H1 (cell line): ENCODE data around the gene IFT80. TPM values are rescaled to one million over a fixed set of nuclear protein-coding genes. Genes with fewer than 3 reads are reported as not detected.

Experiments used
- CBX5 ChIP-seq: fragments of 300-800, 300-1000 bp; sonication (generic); IDR thresholded peaks from 2 replicates; pipeline ENCODE4 v1.7.1; 2016; ENCODE audit warnings: antibody characterized with exemption, low read length, low read depth
- CBX8 ChIP-seq: fragments of 300-800, 300-1000 bp; sonication (generic); IDR thresholded peaks from 2 replicates; pipeline ENCODE4 v1.7.1; 2016; ENCODE audit warnings: low read depth, low read length, borderline replicate concordance
- CREB1 ChIP-seq: IDR thresholded peaks from 2 replicates; pipeline ENCODE4 v1.6.1; 2012; ENCODE audit warnings: inconsistent platforms
- EGR1 ChIP-seq: IDR thresholded peaks from 2 replicates; pipeline ENCODE4 v1.6.1; 2011; ENCODE audit warnings: low read depth, low read length, borderline replicate concordance
- HDAC2 ChIP-seq, 2 experiments: fragments of 300-600 bp in 1 of 2; sonication (generic) in 1 of 2; IDR thresholded peaks; 2 replicates each; pipeline ENCODE4 v1.6.1; 2011 to 2012; ENCODE audit warnings: low read depth in 2 of 2, low read length in 2 of 2, mild to moderate bottlenecking in 2 of 2, moderate library complexity in 2 of 2, borderline replicate concordance in 1 of 2, inconsistent platforms in 1 of 2
- POU5F1 ChIP-seq: IDR thresholded peaks from 2 replicates; pipeline ENCODE4 v1.6.1; 2011; ENCODE audit warnings: low read depth, mild to moderate bottlenecking, low read length, moderate library complexity
- RBBP5 ChIP-seq: IDR thresholded peaks from 2 replicates; pipeline ENCODE4 v1.7.1; 2012; ENCODE audit warnings: low read depth, mild to moderate bottlenecking, inconsistent platforms, low read length, moderate library complexity, borderline replicate concordance
- polyA plus RNA-seq, 7 experiments: library from polyadenylated mRNA; depleted of rRNA in 3 of 7; stranded (reverse) in 5 of 7; unstranded in 2 of 7; fragments of >200 nt in 5 of 7; fragments of 200-250 nt in 2 of 7; gene quantifications; 1 replicate in 5 of 7; 2 replicates in 1 of 7; 4 replicates in 1 of 7; pipeline versions ENCODE4 v1.2.1 to v1.2.3, GENCODE V29; 2011 to 2013; ENCODE audit warnings: missing spikeins in 2 of 7, mixed read lengths in 2 of 7
- total RNA-seq: library from RNA; stranded (reverse); fragmentation: NEBNext Ultra II Directional; extraction: Animal tissue kit (Norgen Biotek cat#: 25700); gene quantifications from 2 replicates; pipeline ENCODE4 v1.2.1, GENCODE V29; 2021
- TF ChIP-seq, protein P1 (sequence below): fragments of 300-600 bp; sonication (generic); IDR thresholded peaks from 2 replicates; pipeline ENCODE4 v1.7.1; 2012; ENCODE audit warnings: low read length, moderate library complexity, mild to moderate bottlenecking, inconsistent platforms; ENCODE audit not compliant: insufficient replicate concordance
- TF ChIP-seq, protein P2 (sequence below), 3 experiments: IDR thresholded peaks; 1 replicate in 2 of 3; 2 replicates in 1 of 3; pipeline versions ENCODE4 v1.5.1 to v1.6.1; 2011; ENCODE audit warnings: low read length in 3 of 3, mild to moderate bottlenecking in 3 of 3, inconsistent platforms in 2 of 3, low read depth in 1 of 3, moderate library complexity in 1 of 3; ENCODE audit not compliant: insufficient read depth in 1 of 3; ENCODE audit errors: control extremely low read depth in 1 of 3

IFT80 gene
- total and polyA plus RNA-seq, 2 of the 8 experiments (the other 6 are each of a cell fraction or from before 2014, with no cell fraction given) = 7.2 to 25.9 TPM

- TF ChIP-seq, protein P1, sequence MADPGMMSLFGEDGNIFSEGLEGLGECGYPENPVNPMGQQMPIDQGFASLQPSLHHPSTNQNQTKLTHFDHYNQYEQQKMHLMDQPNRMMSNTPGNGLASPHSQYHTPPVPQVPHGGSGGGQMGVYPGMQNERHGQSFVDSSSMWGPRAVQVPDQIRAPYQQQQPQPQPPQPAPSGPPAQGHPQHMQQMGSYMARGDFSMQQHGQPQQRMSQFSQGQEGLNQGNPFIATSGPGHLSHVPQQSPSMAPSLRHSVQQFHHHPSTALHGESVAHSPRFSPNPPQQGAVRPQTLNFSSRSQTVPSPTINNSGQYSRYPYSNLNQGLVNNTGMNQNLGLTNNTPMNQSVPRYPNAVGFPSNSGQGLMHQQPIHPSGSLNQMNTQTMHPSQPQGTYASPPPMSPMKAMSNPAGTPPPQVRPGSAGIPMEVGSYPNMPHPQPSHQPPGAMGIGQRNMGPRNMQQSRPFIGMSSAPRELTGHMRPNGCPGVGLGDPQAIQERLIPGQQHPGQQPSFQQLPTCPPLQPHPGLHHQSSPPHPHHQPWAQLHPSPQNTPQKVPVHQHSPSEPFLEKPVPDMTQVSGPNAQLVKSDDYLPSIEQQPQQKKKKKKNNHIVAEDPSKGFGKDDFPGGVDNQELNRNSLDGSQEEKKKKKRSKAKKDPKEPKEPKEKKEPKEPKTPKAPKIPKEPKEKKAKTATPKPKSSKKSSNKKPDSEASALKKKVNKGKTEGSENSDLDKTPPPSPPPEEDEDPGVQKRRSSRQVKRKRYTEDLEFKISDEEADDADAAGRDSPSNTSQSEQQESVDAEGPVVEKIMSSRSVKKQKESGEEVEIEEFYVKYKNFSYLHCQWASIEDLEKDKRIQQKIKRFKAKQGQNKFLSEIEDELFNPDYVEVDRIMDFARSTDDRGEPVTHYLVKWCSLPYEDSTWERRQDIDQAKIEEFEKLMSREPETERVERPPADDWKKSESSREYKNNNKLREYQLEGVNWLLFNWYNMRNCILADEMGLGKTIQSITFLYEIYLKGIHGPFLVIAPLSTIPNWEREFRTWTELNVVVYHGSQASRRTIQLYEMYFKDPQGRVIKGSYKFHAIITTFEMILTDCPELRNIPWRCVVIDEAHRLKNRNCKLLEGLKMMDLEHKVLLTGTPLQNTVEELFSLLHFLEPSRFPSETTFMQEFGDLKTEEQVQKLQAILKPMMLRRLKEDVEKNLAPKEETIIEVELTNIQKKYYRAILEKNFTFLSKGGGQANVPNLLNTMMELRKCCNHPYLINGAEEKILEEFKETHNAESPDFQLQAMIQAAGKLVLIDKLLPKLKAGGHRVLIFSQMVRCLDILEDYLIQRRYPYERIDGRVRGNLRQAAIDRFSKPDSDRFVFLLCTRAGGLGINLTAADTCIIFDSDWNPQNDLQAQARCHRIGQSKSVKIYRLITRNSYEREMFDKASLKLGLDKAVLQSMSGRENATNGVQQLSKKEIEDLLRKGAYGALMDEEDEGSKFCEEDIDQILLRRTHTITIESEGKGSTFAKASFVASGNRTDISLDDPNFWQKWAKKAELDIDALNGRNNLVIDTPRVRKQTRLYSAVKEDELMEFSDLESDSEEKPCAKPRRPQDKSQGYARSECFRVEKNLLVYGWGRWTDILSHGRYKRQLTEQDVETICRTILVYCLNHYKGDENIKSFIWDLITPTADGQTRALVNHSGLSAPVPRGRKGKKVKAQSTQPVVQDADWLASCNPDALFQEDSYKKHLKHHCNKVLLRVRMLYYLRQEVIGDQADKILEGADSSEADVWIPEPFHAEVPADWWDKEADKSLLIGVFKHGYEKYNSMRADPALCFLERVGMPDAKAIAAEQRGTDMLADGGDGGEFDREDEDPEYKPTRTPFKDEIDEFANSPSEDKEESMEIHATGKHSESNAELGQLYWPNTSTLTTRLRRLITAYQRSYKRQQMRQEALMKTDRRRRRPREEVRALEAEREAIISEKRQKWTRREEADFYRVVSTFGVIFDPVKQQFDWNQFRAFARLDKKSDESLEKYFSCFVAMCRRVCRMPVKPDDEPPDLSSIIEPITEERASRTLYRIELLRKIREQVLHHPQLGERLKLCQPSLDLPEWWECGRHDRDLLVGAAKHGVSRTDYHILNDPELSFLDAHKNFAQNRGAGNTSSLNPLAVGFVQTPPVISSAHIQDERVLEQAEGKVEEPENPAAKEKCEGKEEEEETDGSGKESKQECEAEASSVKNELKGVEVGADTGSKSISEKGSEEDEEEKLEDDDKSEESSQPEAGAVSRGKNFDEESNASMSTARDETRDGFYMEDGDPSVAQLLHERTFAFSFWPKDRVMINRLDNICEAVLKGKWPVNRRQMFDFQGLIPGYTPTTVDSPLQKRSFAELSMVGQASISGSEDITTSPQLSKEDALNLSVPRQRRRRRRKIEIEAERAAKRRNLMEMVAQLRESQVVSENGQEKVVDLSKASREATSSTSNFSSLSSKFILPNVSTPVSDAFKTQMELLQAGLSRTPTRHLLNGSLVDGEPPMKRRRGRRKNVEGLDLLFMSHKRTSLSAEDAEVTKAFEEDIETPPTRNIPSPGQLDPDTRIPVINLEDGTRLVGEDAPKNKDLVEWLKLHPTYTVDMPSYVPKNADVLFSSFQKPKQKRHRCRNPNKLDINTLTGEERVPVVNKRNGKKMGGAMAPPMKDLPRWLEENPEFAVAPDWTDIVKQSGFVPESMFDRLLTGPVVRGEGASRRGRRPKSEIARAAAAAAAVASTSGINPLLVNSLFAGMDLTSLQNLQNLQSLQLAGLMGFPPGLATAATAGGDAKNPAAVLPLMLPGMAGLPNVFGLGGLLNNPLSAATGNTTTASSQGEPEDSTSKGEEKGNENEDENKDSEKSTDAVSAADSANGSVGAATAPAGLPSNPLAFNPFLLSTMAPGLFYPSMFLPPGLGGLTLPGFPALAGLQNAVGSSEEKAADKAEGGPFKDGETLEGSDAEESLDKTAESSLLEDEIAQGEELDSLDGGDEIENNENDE = no peak
- TF ChIP-seq RBBP5 (no peak), HDAC2 (IDR thresholded peaks at IDR 0.05; ENCODE audit: borderline replicate concordance in 1 of 2, low read depth in 2 of 2, low read length in 2 of 2) (no peak), CREB1 (no peak), CBX5 (no peak), EGR1 (no peak), POU5F1 (no peak), CBX8 (no peak)
- TF ChIP-seq, protein P2, sequence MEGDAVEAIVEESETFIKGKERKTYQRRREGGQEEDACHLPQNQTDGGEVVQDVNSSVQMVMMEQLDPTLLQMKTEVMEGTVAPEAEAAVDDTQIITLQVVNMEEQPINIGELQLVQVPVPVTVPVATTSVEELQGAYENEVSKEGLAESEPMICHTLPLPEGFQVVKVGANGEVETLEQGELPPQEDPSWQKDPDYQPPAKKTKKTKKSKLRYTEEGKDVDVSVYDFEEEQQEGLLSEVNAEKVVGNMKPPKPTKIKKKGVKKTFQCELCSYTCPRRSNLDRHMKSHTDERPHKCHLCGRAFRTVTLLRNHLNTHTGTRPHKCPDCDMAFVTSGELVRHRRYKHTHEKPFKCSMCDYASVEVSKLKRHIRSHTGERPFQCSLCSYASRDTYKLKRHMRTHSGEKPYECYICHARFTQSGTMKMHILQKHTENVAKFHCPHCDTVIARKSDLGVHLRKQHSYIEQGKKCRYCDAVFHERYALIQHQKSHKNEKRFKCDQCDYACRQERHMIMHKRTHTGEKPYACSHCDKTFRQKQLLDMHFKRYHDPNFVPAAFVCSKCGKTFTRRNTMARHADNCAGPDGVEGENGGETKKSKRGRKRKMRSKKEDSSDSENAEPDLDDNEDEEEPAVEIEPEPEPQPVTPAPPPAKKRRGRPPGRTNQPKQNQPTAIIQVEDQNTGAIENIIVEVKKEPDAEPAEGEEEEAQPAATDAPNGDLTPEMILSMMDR (IDR thresholded peaks at IDR 0.05; ENCODE audit: control extremely low read depth in 1 of 3, insufficient read depth in 1 of 3, low read depth in 1 of 3, low read length in 3 of 3) = no peak
These were observed 17.6 kb downstream of the IFT80 start (continued) for GRCh38 chr3:160381470-160381869.
